GM10847 (cell line): ENCODE data around the gene TMPRSS5.

Experiments
- POLR2A ChIP-seq: IDR thresholded peaks from 2 replicates; pipeline ENCODE4 v1.6.1; 2011; ENCODE audit not compliant: insufficient read length; ENCODE audit errors: extremely low read depth

TMPRSS5 gene

GRCh38 chr11:113677685-113678084 lies 28.4 kb downstream of the TMPRSS5 start:
- TF ChIP-seq POLR2A = no peak

DNA sequence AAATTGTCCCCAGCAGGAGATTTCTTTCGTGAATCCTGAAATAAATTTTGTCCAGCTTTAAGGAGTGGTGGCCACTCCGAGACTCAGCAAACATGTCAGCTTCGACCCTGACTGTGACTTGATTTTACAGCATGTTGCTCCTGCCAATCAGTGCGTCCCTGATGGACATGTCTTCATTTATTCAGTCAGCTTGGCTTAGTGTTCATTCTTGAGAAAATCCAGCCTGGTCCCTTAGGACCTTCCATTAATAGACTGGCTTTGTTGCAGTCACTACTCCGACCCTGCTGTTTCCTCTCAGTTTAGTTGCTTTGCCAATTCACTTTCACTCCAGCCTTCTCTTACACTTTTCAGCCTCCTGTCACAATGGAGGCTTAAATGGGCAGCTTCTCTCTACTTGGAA lies 30.5 kb downstream of the TMPRSS5 start:
- no peak for TF ChIP-seq POLR2A

- no peak for TF ChIP-seq POLR2A
Observed at GRCh38 chr11:113675003-113675561, 31.0 kb downstream of the TMPRSS5 start.

GRCh38 chr11:113674397-113674685 lies 31.8 kb downstream of the TMPRSS5 start:
- TF ChIP-seq POLR2A = no peak

DNA sequence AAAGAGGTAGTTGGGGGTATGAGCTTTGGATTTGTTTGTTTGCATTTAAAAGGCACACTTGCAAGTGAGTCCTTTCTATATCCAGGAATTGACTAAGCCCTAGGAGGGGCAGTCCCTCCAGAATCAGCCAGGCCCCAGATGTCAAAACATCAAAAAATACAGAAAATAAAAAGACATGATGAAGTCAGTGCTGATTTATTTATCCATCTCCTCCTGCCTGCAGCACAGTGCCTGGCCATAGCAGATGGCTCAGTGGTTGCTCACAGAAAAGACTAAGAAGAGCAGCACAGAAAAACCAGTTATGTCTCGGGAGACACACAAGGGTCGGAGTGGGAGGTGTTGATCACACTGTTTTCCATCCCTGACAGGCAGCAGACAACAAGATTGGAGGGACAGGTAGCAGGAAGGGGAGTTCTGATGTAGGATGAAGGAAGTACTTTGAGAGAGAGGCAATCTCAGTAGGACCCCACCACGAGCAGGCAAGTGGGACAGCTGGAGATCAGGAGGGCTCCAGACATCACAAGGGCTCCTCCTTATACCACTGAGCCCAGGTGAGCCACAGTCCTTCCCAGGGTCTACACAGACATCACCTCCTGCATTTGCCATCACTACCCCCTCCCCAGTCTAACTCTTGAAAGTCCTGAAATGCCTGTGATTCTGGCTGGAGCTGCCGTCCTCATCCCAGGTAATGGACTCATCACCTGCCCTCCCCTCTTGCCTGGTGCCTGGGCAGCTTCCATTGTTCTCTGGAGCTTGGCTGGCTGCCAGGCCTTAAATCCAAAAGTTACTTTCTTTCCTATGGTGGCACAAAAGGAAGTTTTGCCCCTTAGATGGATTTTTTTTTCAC lies 32.3 kb downstream of the TMPRSS5 start:
- no peak for TF ChIP-seq POLR2A

DNA sequence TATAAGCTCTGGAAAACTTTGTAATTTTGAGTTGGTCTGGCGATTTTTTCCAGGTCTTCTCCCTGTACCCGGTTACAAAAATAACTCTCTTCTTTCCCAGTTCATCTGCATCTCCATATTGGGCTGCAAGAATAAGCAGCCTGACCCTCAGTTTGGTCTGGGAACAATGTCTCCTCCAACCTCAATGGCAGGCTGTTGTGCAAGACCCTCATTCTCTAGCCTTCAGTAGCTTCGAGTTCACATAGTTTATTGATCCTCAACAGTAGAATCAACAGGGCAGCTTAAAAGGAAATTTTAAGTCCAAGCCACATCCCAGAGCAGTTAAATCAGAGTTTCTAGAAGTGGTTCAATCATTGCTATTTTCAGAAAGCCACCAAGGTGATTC lies 35.3 kb downstream of the TMPRSS5 start:
- TF ChIP-seq POLR2A = no peak

- TF ChIP-seq POLR2A = no peak
Observed at GRCh38 chr11:113670149-113670830, 35.8 kb downstream of the TMPRSS5 start.

DNA sequence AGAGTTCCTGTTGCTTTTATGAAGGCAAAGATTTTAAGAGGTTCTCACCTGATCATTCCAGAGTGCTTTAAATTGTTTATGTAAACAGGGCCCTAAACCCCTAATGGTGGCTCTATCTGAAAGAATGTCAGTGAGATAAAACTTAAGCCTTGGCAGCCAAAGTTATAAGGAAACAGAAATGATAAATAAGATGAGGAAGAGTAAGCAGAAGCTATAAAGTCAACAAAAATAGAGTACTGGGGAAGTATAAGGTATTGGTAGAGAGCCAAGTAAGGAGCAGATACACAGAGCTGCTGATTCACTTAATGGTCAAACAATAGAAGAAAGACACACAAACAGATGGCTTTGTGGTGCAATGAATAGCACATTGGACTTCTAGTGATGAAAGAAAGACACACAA lies 37.9 kb downstream of the TMPRSS5 start:
- no peak for TF ChIP-seq POLR2A

DNA sequence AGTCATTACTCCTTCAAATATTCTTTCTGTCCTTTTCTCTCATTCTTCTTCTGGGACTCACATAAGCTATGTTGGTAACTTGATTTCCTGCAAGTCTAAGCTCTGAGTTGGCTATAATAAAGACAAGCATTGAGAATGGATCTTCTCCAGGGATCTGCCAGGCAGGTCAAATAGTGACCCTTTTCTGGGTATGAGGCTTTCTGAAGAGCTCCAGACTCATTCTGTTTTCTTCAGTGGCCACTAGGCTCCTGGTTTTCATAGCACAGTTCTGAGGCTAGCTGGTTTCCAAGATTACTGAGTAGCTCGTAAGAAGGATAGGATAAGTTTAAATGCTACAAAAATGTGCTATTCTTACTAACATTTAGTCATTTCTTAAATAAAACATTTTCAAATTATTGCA lies 38.3 kb downstream of the TMPRSS5 start:
- no peak for TF ChIP-seq POLR2A

GRCh38 chr11:113666584-113666983 lies 39.5 kb downstream of the TMPRSS5 start:
- no peak for TF ChIP-seq POLR2A

- no peak for TF ChIP-seq POLR2A
Observed at GRCh38 chr11:113664981-113665710, 41.0 kb downstream of the TMPRSS5 start.

DNA sequence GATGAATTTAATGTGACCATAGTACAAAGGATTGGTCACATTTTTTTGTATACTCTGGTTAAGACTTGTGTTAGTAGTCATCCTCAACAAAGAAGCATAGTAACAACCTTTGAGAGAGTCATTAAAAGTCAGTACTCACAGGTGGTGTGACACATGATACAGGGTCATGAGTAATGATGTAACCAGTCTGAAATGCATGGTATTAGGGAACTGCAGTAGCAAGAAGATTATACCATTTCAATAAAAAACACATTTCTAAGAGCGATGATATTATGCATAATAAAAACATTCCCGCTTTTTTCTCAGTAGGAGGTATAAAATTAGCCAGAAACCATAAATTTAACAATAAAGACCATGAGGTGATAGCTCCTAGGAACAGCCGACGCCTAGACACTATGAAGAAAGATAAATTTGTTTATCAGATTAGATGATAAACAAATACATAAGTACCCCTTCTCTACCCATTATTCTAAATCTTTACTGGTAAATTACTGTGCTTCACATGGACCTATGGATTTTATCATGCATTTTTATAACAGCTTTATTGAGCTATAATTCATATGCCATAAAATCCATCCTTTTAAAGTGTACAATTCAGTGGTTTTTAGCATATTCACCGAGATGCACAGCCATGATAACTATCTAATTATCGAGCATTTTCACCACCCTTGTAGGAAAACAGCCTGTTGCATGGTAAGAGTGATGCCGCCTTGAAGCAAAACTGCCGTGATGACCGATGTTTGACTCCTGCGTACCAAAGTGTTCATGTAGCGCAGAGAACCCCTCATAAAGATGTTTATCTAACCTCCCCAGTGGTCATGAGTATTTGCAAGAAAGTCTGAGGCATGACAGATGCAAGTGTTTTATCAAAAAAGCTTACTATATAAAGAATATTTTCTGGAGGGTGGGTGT lies 41.8 kb downstream of the TMPRSS5 start:
- TF ChIP-seq POLR2A = no peak

DNA sequence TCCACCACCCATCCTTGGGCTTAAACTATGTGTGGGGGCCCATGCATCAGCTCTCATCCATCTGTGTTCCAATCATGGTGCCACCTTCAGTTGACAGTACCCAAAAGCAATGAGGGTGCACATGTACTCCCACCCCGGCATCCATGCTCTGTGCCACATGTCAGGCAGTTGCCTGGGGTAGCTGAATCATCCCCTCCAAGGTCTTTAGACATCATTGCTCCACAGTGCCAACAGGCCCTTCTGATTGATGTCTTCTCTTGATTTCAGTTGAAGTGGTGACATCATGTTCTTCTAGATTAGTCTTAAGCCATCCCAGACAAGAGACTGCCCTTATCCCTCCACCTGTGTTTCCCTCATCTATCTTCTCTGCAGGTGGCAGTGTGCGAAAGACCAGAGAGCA lies 42.5 kb downstream of the TMPRSS5 start:
- no peak for TF ChIP-seq POLR2A

DNA sequence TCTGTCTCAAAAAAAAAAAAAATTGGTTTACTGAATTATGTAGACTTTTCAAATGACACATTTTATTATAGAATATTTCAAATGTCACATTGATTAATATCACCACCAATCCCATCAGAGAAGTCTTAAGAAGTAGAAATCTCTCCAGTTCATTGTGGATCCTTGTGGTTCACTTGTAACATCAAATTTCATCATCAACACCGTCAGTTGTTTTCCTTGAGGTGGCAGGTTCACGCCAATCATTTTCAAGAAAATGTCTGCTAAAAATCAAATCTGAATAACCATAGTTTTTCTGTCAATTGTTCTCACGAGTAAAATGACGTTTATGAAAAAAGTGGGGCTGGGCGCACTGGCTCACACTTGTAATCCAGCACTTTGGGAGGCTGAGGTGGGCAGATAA lies 50.3 kb downstream of the TMPRSS5 start:
- no peak for TF ChIP-seq POLR2A

- no peak for TF ChIP-seq POLR2A
Observed at GRCh38 chr11:113651023-113651422, 55.1 kb downstream of the TMPRSS5 start.
